GM12878 (cell line): Measurements from ENCODE around the gene TIMP4. TPM values are rescaled to one million over a fixed set of nuclear protein-coding genes. Genes with fewer than 3 reads are reported as not detected.

Experiments
- ATAC-seq: fragments of 200-7000 bp; cut with Tn5 transposase; 3 replicates; pipeline ENCODE4 v1.9.1; 2020; ENCODE audit warnings: mild to moderate bottlenecking, moderate library complexity
- BruUV-seq: library from RNA; stranded (reverse); fragments of 400-500 nt; replicated peaks from 2 replicates; lab custom pipeline; 2021; lab: Mats Ljungman, UMichigan
- CTCF ChIA-PET: fragments of 300-600 bp; sonication (Branson Sonifier 250); formaldehyde crosslinking; extraction: SDS; loops from one replicate; lab custom pipeline; 2021; ENCODE audit warnings: inconsistent platforms; lab: Yijun Ruan, JAX
- POLR2A ChIA-PET: fragments of 350-600 bp; formaldehyde crosslinking; extraction: SDS; loops from one replicate; lab custom pipeline; 2021; ENCODE audit warnings: inconsistent platforms; lab: Charles Lee
- RAD21 ChIA-PET: fragments of 300-600 bp; sonication (Branson Sonifier 250); formaldehyde crosslinking; loops from one replicate; lab custom pipeline; 2023; ENCODE audit warnings: antibody characterized with exemption; ENCODE audit not compliant: unreplicated experiment; lab: Charles Lee
- SMC1A ChIA-PET: fragments of 300-600 bp; sonication (Branson Sonifier 250); formaldehyde crosslinking; loops from one replicate; lab custom pipeline; 2023; ENCODE audit not compliant: unreplicated experiment, uncharacterized antibody; lab: Charles Lee
- DNase-seq: peaks from one replicate; pipeline ENCODE4 v3.0.0-alpha.2; 2011; ENCODE audit warnings: low read depth, low spot score
- FAIRE-seq: peaks from 3 replicates; lab custom pipeline; 2011; peaks lifted over from hg19 to GRCh38; lab: Jason Lieb, UNC
- H2AFZ ChIP-seq: 2 replicates; pipeline ENCODE4 v1.6.0; 2011; ENCODE audit warnings: low read depth, low read length, control low read depth; ENCODE audit not compliant: control insufficient read depth
- H3K27ac ChIP-seq: 2 replicates; pipeline ENCODE4 v1.5.1; 2011; ENCODE audit warnings: control low read depth; ENCODE audit not compliant: control insufficient read depth, insufficient read depth
- H3K27me3 ChIP-seq, 2 experiments: replicated peaks in 1 of 2; 2 replicates each; pipeline versions ENCODE4 v1.6.0 to v1.6.1; 2011; ENCODE audit warnings: low read length in 1 of 2; ENCODE audit not compliant: control insufficient read depth in 2 of 2, insufficient read depth in 2 of 2
- H3K36me3 ChIP-seq, 2 experiments: 2 replicates each; pipeline ENCODE4 v1.5.1; 2011; ENCODE audit warnings: low read length in 1 of 2; ENCODE audit not compliant: control insufficient read depth in 2 of 2, insufficient read depth in 2 of 2
- H3K4me1 ChIP-seq: 2 replicates; pipeline ENCODE4 v1.6.1; 2011; ENCODE audit warnings: mild to moderate bottlenecking, low read length, moderate library complexity, mixed read lengths; ENCODE audit not compliant: control insufficient read depth, insufficient read depth
- H3K4me2 ChIP-seq: 2 replicates; pipeline ENCODE4 v1.6.0; 2011; ENCODE audit warnings: control low read depth; ENCODE audit not compliant: control insufficient read depth, insufficient read depth
- H3K4me3 ChIP-seq: fragments of 200-600 bp; sonication (generic); 2 replicates; pipeline ENCODE4 v1.5.1; 2016
- H3K79me2 ChIP-seq: 2 replicates; pipeline ENCODE4 v1.6.0; 2011; ENCODE audit warnings: low read length; ENCODE audit not compliant: control insufficient read depth, insufficient read depth
- H3K9ac ChIP-seq: 2 replicates; pipeline ENCODE4 v1.8.0; 2011; ENCODE audit warnings: low read length, control low read depth, mixed read lengths; ENCODE audit not compliant: control insufficient read depth, insufficient read depth
- H3K9me3 ChIP-seq: replicated peaks from 3 replicates; pipeline ENCODE4 v1.5.1; 2011; ENCODE audit warnings: mild to moderate bottlenecking, low read length; ENCODE audit not compliant: control insufficient read depth, insufficient read depth
- H4K20me1 ChIP-seq: 2 replicates; pipeline ENCODE4 v1.6.0; 2011; ENCODE audit not compliant: control insufficient read depth, insufficient read depth
- CREB1 ChIP-seq: IDR thresholded peaks from 2 replicates; pipeline ENCODE4 v1.6.1; 2012; ENCODE audit warnings: low read depth, mild to moderate bottlenecking, inconsistent platforms
- FOXM1 ChIP-seq: IDR thresholded peaks from 2 replicates; pipeline ENCODE4 v1.6.1; 2012; ENCODE audit warnings: low read depth, mild to moderate bottlenecking, inconsistent platforms, low read length, moderate library complexity
- HDAC6 ChIP-seq: fragments of 200-600 bp; sonication (generic); IDR thresholded peaks from one replicate; pipeline ENCODE4 v1.8.0; 2017; ENCODE audit warnings: antibody characterized with exemption; ENCODE audit not compliant: unreplicated experiment
- IKZF2 ChIP-seq, 2 experiments: fragments of 450-650 bp; IDR thresholded peaks; 2 replicates each; pipeline ENCODE4 v1.6.1; 2017; ENCODE audit warnings: mild to moderate bottlenecking in 2 of 2, moderate library complexity in 2 of 2
- MTA2 ChIP-seq: fragments of 450-650 bp; IDR thresholded peaks from 2 replicates; pipeline ENCODE4 v1.6.1; 2016; ENCODE audit warnings: low read depth, mild to moderate bottlenecking, moderate library complexity
- MYB ChIP-seq: fragments of 150-350 bp; IDR thresholded peaks from 2 replicates; pipeline ENCODE4 v1.6.1; 2014; ENCODE audit warnings: mild to moderate bottlenecking, low read depth, low read length, borderline replicate concordance
- NR2C1 ChIP-seq: fragments of 450-650 bp; IDR thresholded peaks from 2 replicates; pipeline ENCODE4 v1.6.1; 2017; ENCODE audit warnings: antibody characterized with exemption, mild to moderate bottlenecking, moderate library complexity
- NRF1 ChIP-seq: conservative IDR thresholded peaks from 2 replicates; pipeline ENCODE4 v1.6.1; 2011; ENCODE audit warnings: mild to moderate bottlenecking, low read depth, low read length, improper control_type of control experiment
- POLR2A ChIP-seq: IDR thresholded peaks from 2 replicates; pipeline ENCODE4 v1.6.1; 2011; ENCODE audit warnings: low read depth, mild to moderate bottlenecking, low read length
- POLR2AphosphoS5 ChIP-seq: IDR thresholded peaks from 2 replicates; pipeline ENCODE4 v1.6.1; 2011; ENCODE audit warnings: mild to moderate bottlenecking, low read length, inconsistent platforms
- in situ Hi-C: fragments of 300-500 bp; cut with MboI; formaldehyde crosslinking; loops from 9 replicates; pipeline ENCODE4 v1.14.3; 2018; ENCODE audit warnings: mixed read lengths
- intact Hi-C: fragments of 100-400 bp; cut with micrococcal nuclease; formaldehyde crosslinking; loops from one replicate; pipeline ENCODE4 v1.14.2; 2022; ENCODE audit not compliant: unreplicated experiment
- polyA plus RNA-seq, 11 experiments: library from polyadenylated mRNA; depleted of rRNA in 4 of 11; unstranded in 6 of 11; stranded (reverse) in 5 of 11; fragments of >200 nt; fragmentation: Nextera tagmentation in 4 of 11; fragmentation: Illumina TruSeq in 1 of 11; extraction: Ambion mirVana in 4 of 11; extraction: Trizol in 1 of 11; gene quantifications; 1 replicate in 1 of 11; 2 replicates in 10 of 11; pipeline versions ENCODE4 v1.2.1 to v1.2.3, GENCODE V29; 2011 to 2016; ENCODE audit warnings: inconsistent platforms in 2 of 11, missing spikeins in 2 of 11, low read depth in 1 of 11
- total RNA-seq, 4 experiments: library from RNA; depleted of rRNA in 3 of 4; stranded (reverse); fragments of >200 nt in 3 of 4; fragmentation: Illumina TruSeq in 1 of 4; extraction: Trizol in 1 of 4; gene quantifications; 2 replicates each; pipeline versions ENCODE4 v1.2.1 to v1.2.3, GENCODE V29; 2013 to 2021
- TF ChIP-seq, protein P1 (sequence below): fragments of 450-650 bp; IDR thresholded peaks from 2 replicates; pipeline ENCODE4 v1.6.1; 2017; ENCODE audit warnings: mild to moderate bottlenecking
- TF ChIP-seq, protein P2 (sequence below): fragments of 450-650 bp; formaldehyde crosslinking; IDR thresholded peaks from 2 replicates; pipeline ENCODE4 v1.4.0; 2020; ENCODE audit warnings: mild to moderate bottlenecking, moderate library complexity
- TF ChIP-seq, protein P3 (sequence below): fragments of 450-650 bp; formaldehyde crosslinking; IDR thresholded peaks from 2 replicates; pipeline ENCODE4 v1.4.0; 2022; ENCODE audit warnings: mild to moderate bottlenecking, moderate library complexity
- TF ChIP-seq, protein P4 (sequence below): fragments of 450-650 bp; IDR thresholded peaks from 2 replicates; pipeline ENCODE4 v1.6.1; 2016; ENCODE audit warnings: mild to moderate bottlenecking

TIMP4 gene
- total and polyA plus RNA-seq, 10 of the 15 experiments (the other 5 are each of a cell fraction or from before 2014, with no cell fraction given): 0.07 TPM; not detected in 9

DNA sequence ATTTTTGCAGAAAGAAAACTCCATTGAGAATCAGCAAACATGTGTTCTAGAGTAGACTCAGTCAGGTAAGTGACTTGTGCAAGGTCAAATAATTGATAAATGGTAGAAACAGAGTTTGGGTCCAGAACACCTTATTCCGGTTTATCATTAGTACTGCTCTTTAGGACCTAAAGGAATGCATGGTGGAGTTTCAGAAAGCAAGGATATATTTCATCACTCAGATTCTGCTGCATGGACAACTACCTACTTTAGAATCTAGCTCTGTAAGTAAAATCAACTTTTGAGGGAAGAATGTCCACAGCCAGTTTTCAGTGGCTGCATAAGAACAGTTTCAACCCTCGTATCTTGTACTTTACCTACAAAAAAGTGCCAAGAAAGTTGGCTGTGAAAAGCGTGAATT lies 43.6 kb downstream of the TIMP4 start (continued):
- TF ChIP-seq, protein P1, sequence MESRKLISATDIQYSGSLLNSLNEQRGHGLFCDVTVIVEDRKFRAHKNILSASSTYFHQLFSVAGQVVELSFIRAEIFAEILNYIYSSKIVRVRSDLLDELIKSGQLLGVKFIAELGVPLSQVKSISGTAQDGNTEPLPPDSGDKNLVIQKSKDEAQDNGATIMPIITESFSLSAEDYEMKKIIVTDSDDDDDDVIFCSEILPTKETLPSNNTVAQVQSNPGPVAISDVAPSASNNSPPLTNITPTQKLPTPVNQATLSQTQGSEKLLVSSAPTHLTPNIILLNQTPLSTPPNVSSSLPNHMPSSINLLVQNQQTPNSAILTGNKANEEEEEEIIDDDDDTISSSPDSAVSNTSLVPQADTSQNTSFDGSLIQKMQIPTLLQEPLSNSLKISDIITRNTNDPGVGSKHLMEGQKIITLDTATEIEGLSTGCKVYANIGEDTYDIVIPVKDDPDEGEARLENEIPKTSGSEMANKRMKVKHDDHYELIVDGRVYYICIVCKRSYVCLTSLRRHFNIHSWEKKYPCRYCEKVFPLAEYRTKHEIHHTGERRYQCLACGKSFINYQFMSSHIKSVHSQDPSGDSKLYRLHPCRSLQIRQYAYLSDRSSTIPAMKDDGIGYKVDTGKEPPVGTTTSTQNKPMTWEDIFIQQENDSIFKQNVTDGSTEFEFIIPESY: no peak
- TF ChIP-seq MYB (no peak), POLR2A (no peak), POLR2AphosphoS5 (no peak), NR2C1 (no peak)

DNA sequence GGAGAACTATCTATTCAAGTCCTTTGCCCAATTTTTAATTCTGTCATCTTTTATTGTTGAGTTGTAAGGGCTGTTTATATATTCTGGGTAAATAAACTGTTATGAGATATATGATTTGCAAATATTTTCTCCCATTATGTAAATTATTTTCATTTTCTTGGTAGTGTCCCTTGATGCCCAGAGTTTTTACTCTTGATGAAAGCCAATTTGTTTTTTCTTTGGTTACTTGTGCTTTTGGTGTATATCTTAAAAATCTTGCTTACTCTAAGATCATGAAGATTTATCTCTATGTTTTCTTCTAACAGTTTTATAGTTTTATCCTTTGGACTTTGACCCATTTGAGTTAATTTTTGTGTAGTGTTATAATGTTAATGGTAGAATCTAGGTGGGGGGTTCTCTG lies 44.5 kb downstream of the TIMP4 start:
- intact Hi-C loops (no loop called here), in situ Hi-C loops (no loop called here)
- ChIA-PET RAD21 (no interaction called here), CTCF (interaction anchor here (0.7 to 2.0 kb wide), 2 partner anchors 21 to 27 kb away, joined by 3 to 5 read pairs; no protein-coding TSS in a partner anchor), SMC1A (no interaction called here), POLR2A (interaction anchor here (0.6 kb wide), 1 partner anchor 24 kb away, joined by 3 read pairs; no protein-coding TSS in a partner anchor)
- Histone ChIP-seq H3K9ac (no peak overlapping the region), H3K4me1 (no peaks in the 10 kb centered on the region), H4K20me1 (no peaks in the 10 kb centered on the region), H3K4me2 (no peak overlapping the region), H3K27ac (no peak overlapping the region), H2AFZ (no peak overlapping the region), H3K9me3 (no peaks in the 10 kb centered on the region; the same call in 2 of the 3 replicates), H3K4me3 (no peak overlapping the region), H3K27me3 (peaks cover 0 to 6% of the 10 kb centered on the region in 2 experiments; a peak in 1 of 4 replicates), H3K79me2 (no peaks in the 10 kb centered on the region), H3K36me3 (no peaks in the 10 kb centered on the region)
- DNase-seq: no peak
- no TSS peak for BruUV-seq
- ATAC-seq: no peak
- FAIRE-seq: no peak
- TF ChIP-seq MTA2 (no peak), IKZF2 (IDR thresholded peaks at IDR 0.05) (no peak), NRF1 (no peak), CREB1 (no peak), HDAC6 (no peak), FOXM1 (no peak)
- TF ChIP-seq, protein P2, sequence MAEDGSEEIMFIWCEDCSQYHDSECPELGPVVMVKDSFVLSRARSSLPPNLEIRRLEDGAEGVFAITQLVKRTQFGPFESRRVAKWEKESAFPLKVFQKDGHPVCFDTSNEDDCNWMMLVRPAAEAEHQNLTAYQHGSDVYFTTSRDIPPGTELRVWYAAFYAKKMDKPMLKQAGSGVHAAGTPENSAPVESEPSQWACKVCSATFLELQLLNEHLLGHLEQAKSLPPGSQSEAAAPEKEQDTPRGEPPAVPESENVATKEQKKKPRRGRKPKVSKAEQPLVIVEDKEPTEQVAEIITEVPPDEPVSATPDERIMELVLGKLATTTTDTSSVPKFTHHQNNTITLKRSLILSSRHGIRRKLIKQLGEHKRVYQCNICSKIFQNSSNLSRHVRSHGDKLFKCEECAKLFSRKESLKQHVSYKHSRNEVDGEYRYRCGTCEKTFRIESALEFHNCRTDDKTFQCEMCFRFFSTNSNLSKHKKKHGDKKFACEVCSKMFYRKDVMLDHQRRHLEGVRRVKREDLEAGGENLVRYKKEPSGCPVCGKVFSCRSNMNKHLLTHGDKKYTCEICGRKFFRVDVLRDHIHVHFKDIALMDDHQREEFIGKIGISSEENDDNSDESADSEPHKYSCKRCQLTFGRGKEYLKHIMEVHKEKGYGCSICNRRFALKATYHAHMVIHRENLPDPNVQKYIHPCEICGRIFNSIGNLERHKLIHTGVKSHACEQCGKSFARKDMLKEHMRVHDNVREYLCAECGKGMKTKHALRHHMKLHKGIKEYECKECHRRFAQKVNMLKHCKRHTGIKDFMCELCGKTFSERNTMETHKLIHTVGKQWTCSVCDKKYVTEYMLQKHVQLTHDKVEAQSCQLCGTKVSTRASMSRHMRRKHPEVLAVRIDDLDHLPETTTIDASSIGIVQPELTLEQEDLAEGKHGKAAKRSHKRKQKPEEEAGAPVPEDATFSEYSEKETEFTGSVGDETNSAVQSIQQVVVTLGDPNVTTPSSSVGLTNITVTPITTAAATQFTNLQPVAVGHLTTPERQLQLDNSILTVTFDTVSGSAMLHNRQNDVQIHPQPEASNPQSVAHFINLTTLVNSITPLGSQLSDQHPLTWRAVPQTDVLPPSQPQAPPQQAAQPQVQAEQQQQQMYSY (CRISPR knock-in tag): no peak
- TF ChIP-seq, protein P3, sequence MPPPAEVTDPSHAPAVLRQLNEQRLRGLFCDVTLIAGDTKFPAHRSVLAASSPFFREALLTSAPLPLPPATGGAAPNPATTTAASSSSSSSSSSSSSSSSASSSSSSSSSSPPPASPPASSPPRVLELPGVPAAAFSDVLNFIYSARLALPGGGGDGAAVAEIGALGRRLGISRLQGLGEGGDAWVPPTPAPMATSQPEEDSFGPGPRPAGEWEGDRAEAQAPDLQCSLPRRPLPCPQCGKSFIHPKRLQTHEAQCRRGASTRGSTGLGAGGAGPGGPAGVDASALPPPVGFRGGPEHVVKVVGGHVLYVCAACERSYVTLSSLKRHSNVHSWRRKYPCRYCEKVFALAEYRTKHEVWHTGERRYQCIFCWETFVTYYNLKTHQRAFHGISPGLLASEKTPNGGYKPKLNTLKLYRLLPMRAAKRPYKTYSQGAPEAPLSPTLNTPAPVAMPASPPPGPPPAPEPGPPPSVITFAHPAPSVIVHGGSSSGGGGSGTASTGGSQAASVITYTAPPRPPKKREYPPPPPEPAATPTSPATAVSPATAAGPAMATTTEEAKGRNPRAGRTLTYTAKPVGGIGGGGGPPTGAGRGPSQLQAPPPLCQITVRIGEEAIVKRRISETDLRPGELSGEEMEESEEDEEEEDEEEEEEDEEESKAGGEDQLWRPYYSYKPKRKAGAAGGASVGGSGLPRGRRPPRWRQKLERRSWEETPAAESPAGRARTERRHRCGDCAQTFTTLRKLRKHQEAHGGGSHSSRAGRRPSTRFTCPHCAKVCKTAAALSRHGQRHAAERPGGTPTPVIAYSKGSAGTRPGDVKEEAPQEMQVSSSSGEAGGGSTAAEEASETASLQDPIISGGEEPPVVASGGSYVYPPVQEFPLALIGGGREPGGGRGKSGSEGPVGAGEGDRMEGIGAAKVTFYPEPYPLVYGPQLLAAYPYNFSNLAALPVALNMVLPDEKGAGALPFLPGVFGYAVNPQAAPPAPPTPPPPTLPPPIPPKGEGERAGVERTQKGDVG (CRISPR knock-in tag): no peak
- TF ChIP-seq, protein P4, sequence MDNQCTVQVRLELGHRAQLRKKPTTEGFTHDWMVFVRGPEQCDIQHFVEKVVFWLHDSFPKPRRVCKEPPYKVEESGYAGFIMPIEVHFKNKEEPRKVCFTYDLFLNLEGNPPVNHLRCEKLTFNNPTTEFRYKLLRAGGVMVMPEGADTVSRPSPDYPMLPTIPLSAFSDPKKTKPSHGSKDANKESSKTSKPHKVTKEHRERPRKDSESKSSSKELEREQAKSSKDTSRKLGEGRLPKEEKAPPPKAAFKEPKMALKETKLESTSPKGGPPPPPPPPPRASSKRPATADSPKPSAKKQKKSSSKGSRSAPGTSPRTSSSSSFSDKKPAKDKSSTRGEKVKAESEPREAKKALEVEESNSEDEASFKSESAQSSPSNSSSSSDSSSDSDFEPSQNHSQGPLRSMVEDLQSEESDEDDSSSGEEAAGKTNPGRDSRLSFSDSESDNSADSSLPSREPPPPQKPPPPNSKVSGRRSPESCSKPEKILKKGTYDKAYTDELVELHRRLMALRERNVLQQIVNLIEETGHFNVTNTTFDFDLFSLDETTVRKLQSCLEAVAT: no peak
